Peyer's patch (tissue), 4 donors: Measurements from ENCODE around the gene KIRREL3. TPM values are rescaled to one million over a fixed set of nuclear protein-coding genes. Genes with fewer than 3 reads are reported as not detected.

Source experiments
- DNase-seq, 3 donors: peaks; one replicate each; pipeline ENCODE4 v3.0.0-alpha.2; 2017 to 2019
- H3K27ac ChIP-seq, 4 donors: fragments of 200-600 bp; sonication (generic); one replicate each; pipeline ENCODE4 v1.5.1; 2016 to 2019
- H3K27me3 ChIP-seq, 2 donors: fragments of 200-600 bp; sonication (generic); one replicate each; pipeline ENCODE4 v1.5.1; 2019
- H3K36me3 ChIP-seq, 3 donors: fragments of 200-600 bp; sonication (generic); one replicate each; pipeline ENCODE4 v1.5.1; 2016 to 2019
- H3K4me1 ChIP-seq, 4 donors: fragments of 200-600 bp; sonication (generic); one replicate each; pipeline ENCODE4 v1.5.1; 2016 to 2019
- H3K4me3 ChIP-seq, 4 donors: fragments of 200-600 bp; sonication (generic); 1 replicate in 3 of 4; 2 replicates in 1 of 4; pipeline ENCODE4 v1.5.1; 2016 to 2019; ENCODE audit warnings: mild to moderate bottlenecking in 1 of 4
- H3K9me3 ChIP-seq, 4 donors: fragments of 200-600 bp; sonication (generic); one replicate each; pipeline ENCODE4 v1.5.1; 2016 to 2019; ENCODE audit warnings: mild to moderate bottlenecking in 1 of 4
- CTCF ChIP-seq, 6 experiments: fragments of 450-650 bp in 4 of 6; fragments of 200-600 bp in 2 of 6; sonication (generic) in 1 of 6; IDR thresholded peaks; one replicate each; pipeline ENCODE4 v1.5.1; 2017 to 2019; ENCODE audit warnings: antibody characterized with exemption in 6 of 6, mild to moderate bottlenecking in 3 of 6, moderate library complexity in 1 of 6
- POLR2A ChIP-seq, 2 donors: fragments of 450-650 bp; IDR thresholded peaks; one replicate each; pipeline ENCODE4 v1.5.1; 2017; ENCODE audit warnings: antibody characterized with exemption in 2 of 2, mild to moderate bottlenecking in 2 of 2, moderate library complexity in 2 of 2
- total RNA-seq, 4 donors: library from RNA; depleted of rRNA; stranded (reverse); fragments of >200 nt; gene quantifications; one replicate each; pipeline ENCODE4 v1.1.0, GENCODE V29; 2016

KIRREL3 gene
- total RNA-seq, 4 donors from 2014 or later = 0.83 TPM; not detected in 3

- Histone ChIP-seq H3K4me3 (no peak overlapping the region), H3K9me3 (no peaks in the 10 kb centered on the region), H3K27ac (no peak overlapping the region), H3K27me3 (no peaks in the 10 kb centered on the region), H3K4me1 (no peaks in the 10 kb centered on the region), H3K36me3 (no peaks in the 10 kb centered on the region)
- DNase-seq = no peak
- TF ChIP-seq CTCF (IDR thresholded peaks at IDR 0.05) (no peak), POLR2A (IDR thresholded peaks at IDR 0.05) (no peak)
Measured at GRCh38 chr11:126914941-126915340, 85.6 kb downstream of the KIRREL3 start.

- no peak overlapping the region for H3K4me3 ChIP-seq
Measured at GRCh38 chr11:126914166-126914565, 86.4 kb downstream of the KIRREL3 start.

DNA sequence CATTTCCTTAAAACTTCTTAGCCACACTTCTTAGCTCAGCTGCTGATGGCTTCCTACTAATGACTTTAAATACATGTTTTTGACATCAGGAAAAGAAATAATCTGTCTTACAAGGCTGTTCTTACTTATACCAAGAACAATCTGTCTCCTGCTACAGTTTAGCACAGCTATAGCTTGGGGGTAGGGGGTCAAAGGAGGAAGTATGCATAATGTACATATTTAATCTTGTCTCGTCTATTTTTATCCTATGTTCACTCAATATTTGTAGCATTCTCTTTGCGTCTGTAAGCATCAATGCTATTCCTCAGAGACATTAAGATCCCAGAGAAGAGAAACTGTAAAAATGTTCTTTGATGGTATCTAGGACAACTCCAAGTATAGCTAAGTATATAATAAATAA is 96.0 kb downstream of the KIRREL3 start:
- H3K27ac ChIP-seq = no peak overlapping the region
- no peak overlapping the region for H3K4me3 ChIP-seq
- no peaks in the 10 kb centered on the region for H3K9me3 ChIP-seq
- no peaks in the 10 kb centered on the region for H3K27me3 ChIP-seq
- no peaks in the 10 kb centered on the region for H3K36me3 ChIP-seq
- no peaks in the 10 kb centered on the region for H3K4me1 ChIP-seq
- no peak for TF ChIP-seq POLR2A (IDR thresholded peaks at IDR 0.05)
- no peak for TF ChIP-seq CTCF (IDR thresholded peaks at IDR 0.05)
- no peak for DNase-seq

More at GRCh38 chr11:126914166-126914565, 86.4 kb downstream of the KIRREL3 start:
- no peak for DNase-seq
- Histone ChIP-seq H3K4me1 (no peaks in the 10 kb centered on the region), H3K27ac (no peak overlapping the region), H3K9me3 (no peaks in the 10 kb centered on the region), H3K27me3 (no peaks in the 10 kb centered on the region), H3K36me3 (no peaks in the 10 kb centered on the region)
- TF ChIP-seq CTCF (IDR thresholded peaks at IDR 0.05) (no peak), POLR2A (IDR thresholded peaks at IDR 0.05) (no peak)

DNA sequence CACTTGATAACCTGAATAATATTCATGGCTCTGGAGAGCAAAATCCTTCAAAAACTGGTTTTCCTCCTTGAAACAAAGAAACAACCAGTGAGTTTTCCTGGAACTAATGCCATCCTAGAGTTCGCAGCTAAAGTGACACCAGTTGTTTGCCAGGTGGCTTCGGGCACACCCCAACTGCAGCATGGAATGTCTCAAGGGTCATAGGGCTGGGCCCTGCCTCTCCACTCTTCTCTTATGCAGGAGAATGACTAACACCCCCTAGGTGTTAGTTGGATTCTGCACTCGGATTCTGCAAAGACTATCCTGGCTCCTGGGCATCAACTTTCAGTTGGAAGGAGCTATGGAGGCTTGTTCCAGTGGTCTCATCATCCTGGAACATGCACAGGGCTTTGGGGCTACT is 98.8 kb downstream of the KIRREL3 start:
- no peak for TF ChIP-seq CTCF (IDR thresholded peaks at IDR 0.05)
- no peak for TF ChIP-seq POLR2A (IDR thresholded peaks at IDR 0.05)
- no peaks in the 10 kb centered on the region for H3K9me3 ChIP-seq
- H3K27me3 ChIP-seq = no peaks in the 10 kb centered on the region
- no peak overlapping the region for H3K4me3 ChIP-seq
- H3K36me3 ChIP-seq = no peaks in the 10 kb centered on the region
- H3K4me1 ChIP-seq = no peaks in the 10 kb centered on the region
- no peak overlapping the region for H3K27ac ChIP-seq
- no peak for DNase-seq

DNA sequence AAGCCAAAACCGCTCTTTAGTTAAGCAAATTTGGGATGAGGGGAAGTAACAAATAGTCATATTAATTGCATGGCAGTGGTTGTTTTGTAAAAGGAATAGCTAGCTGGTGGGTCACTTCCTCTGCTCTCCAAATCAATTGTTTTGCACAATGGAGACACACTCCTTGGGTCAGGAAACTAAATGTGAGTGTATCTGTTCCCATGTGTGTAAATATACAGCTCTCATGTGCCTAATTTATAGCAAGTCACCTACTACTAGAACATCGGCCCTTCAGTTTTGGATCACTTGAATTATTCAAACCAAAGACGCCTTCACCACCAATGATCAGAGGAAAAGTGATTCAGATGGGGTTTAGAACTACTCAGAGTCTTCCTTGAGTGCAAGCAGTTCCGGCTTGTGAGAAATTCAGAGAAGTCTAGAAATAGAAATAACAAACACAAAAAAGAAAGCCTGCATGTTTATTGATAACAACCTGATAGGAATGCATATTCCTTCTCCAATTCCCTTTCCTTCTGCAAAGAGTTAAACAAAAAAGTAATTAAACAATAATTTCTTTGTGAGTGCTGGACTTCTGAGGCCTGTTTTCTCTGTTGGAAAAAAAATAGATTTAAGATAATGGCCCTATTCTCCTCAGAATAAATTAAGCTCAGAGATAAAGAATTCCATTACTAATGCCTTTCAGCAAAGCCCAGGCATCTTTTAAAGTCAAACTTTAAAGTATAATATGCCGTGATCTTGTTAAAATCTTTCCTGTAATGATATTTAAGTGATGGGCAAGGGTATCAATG is 100.4 kb downstream of the KIRREL3 start:
- no peak for DNase-seq
- no peaks in the 10 kb centered on the region for H3K4me1 ChIP-seq
- no peaks in the 10 kb centered on the region for H3K36me3 ChIP-seq
- TF ChIP-seq CTCF (IDR thresholded peaks at IDR 0.05) (no peak), POLR2A (IDR thresholded peaks at IDR 0.05) (no peak)
- H3K27ac ChIP-seq = no peak overlapping the region
- H3K9me3 ChIP-seq = no peaks in the 10 kb centered on the region
- H3K27me3 ChIP-seq = no peaks in the 10 kb centered on the region
- H3K4me3 ChIP-seq = no peak overlapping the region
